A549 treated with GW870086 at 1 μM for 4 hours (cell line): ENCODE data around the gene RARA. TPM values are rescaled to one million over a fixed set of nuclear protein-coding genes. Genes with fewer than 3 reads are reported as not detected.

ENCODE experiments used
- total RNA-seq: library from RNA; stranded (reverse); fragments of 200-300 nt; extraction: Qiagen RNA extraction; gene quantifications from 5 replicates; pipeline ENCODE4 v1.2.3, GENCODE V29; 2022; ENCODE audit warnings: low read depth

Gene RARA
- total RNA-seq: 37.5 to 48.7 TPM (median 40.9 TPM) in 5 replicates

DNA sequence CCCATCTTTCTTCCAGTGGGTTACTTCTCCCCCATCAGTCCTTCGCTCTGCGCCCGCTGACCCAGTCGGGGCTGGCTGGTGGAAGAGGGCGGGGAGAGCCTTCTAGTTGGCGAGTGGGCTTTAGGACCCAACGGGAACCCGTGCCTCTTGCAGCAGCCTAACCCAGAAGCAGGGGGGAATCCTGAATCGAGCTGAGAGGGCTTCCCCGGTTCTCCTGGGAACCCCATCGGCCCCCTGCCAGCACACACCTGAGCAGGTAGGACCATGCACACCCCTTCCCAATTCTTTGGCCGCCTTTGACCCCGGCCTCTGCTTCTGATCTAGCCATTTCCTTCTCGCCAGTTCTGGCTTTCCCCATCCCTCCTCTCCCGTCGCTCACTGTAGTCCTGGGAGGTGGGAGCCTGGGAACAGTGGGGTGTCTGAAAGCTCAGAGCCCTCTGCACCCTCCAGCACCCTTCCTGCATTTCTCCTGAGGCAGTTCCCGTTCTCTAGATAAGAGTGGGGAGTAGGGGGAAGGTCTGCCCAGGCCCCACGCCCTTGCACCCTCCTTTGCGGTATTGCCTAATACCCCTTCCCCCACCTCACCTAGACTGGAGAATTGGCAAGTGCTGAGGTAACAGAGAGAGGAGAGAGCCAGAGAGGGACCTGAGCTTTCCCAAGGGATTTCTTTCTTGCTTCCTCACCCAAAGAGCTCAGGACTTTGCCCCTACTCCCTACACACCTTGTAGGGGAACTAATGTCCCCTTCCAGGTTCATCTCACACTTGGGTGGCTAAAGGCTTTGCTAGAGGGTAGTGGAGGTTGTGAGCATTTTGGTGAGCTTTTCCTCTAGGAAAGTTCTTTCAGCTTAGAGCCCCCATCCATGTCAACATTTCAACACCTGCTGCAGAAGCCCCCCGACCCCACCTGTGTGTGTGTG, at the start of gene RARA:
RARA (plus strand) TSS at position 150 of the 918 bp plus-strand sequence. CDS start 22,039 bp downstream, outside the sequence.

DNA sequence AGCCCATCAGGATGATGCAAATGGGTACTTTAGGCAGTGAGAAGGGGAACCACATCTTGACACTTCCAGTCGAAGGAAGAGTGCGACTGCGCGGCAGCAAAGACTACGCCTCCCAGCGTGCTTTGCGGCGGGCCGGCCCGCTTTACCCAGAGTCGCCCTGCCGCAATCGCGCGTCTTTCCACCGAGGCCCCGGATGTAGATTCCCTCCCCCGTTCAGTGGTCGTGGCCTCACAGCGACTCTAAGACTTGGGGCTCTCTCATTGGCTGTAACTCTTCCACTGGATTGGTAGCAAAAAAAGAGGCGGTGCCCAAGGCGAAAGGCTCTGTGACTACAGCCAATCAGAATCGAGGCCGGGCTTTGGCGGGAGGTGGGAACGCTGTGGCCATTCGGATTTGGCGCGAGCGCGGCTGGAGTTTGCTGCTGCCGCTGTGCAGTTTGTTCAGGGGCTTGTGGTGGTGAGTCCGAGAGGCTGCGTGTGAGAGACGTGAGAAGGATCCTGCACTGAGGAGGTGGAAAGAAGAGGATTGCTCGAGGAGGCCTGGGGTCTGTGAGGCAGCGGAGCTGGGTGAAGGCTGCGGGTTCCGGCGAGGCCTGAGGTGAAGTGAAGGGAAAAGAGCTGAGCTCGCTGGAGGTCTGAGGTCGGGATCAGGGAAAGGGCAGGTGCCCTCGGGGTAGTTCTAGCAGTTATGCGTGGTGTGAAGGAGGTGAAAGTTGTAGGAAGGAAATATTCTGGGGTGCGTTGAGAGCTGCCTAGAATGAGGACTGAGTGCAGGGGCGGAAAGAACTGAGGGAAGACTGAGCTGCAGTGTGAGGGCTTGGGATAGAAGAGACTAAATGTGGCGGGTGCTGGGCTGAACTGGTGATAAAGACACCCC, 21.2 kb upstream of the RARA start, which contains the start of gene CDC6:
CDC6 (plus strand) TSS at position 386 of the 876 bp plus-strand sequence. CDS start 1,542 bp downstream, outside the sequence.

GRCh38 chr17:40364121-40364861, 55.3 kb downstream of the RARA start, which contains the start of gene GJD3:
TSS of gene GJD3 (minus strand) at chr17:40364737. CDS start at chr17:40363815, 922 bp downstream.

Other genes starting within 250 kb of the RARA start
- 17.8 to 25.3 TPM (median 23.9 TPM) in 5 replicates for gene THRA, start 246.2 kb upstream of the RARA start, total RNA-seq
- gene NR1D1, start 208.6 kb upstream of the RARA start, total RNA-seq: 8.6 to 11.3 TPM (median 10.7 TPM) in 5 replicates
- 53.1 to 64.7 TPM (median 63.2 TPM) in 5 replicates for gene MSL1, start 187.2 kb upstream of the RARA start, total RNA-seq
- gene CASC3, start 168.6 kb upstream of the RARA start, total RNA-seq: 42.3 to 46.0 TPM (median 44.3 TPM) in 5 replicates
- 2.4 to 3.4 TPM (median 2.7 TPM) in 5 replicates for gene RAPGEFL1, start 131.7 kb upstream of the RARA start, total RNA-seq
- 18.7 to 22.2 TPM (median 20.2 TPM) in 5 replicates for gene WIPF2, start 89.9 kb upstream of the RARA start, total RNA-seq
- gene CDC6, start 21.3 kb upstream of the RARA start, total RNA-seq: 50.0 to 54.4 TPM (median 52.5 TPM) in 5 replicates
- 0.57 to 1.1 TPM (median 0.96 TPM) in 5 replicates for gene GJD3, start 55.6 kb downstream of the RARA start, total RNA-seq
- 178 to 251 TPM (median 211 TPM) in 5 replicates for gene TOP2A, start 108.7 kb downstream of the RARA start, total RNA-seq
- 2,204 to 2,821 TPM (median 2,655 TPM) in 5 replicates for gene IGFBP4, start 134.3 kb downstream of the RARA start, total RNA-seq
- gene TNS4, start 192.4 kb downstream of the RARA start, total RNA-seq: 186 to 238 TPM (median 217 TPM) in 5 replicates